Mammary epithelial cell (primary cell): ENCODE measurements around the gene NCOA1.

ENCODE experiments used
- CTCF ChIP-seq, 2 donors: IDR thresholded peaks in 1 of 2; conservative IDR thresholded peaks in 1 of 2; 2 replicates each; pipeline ENCODE4 v1.5.1; 2011 to 2012; ENCODE audit warnings: inconsistent platforms in 2 of 2, low read length in 2 of 2, mild to moderate bottlenecking in 2 of 2, control low read depth in 1 of 2, low read depth in 1 of 2; ENCODE audit not compliant: insufficient read depth in 1 of 2; ENCODE audit errors: extremely low read depth in 1 of 2
- EZH2 ChIP-seq: IDR thresholded peaks from 2 replicates; pipeline ENCODE4 v1.6.1; 2012; ENCODE audit warnings: low read length, inconsistent platforms, borderline replicate concordance

GRCh38 chr2:24779116-24779515 is 288.1 kb downstream of the NCOA1 start:
- no peak for TF ChIP-seq CTCF (conservative IDR thresholded peaks at IDR 0.05 in 1 of 2, IDR thresholded peaks at IDR 0.05 in 1 of 2; ENCODE audit: extremely low read depth in 1 of 2, insufficient read depth in 1 of 2, low read depth in 1 of 2, low read length in 2 of 2)
- TF ChIP-seq EZH2: no peak
